HCT116 (cell line): Measurements from ENCODE around the gene SLC15A3. TPM values are rescaled to one million over a fixed set of nuclear protein-coding genes. Genes with fewer than 3 reads are reported as not detected.
A peak's percentile ranks its signal among the peaks of the same experiment; 100 is the strongest.

Experiments
- ATAC-seq: fragments of 200-7000 bp; cut with Tn5 transposase; 2 replicates; pipeline ENCODE4 v1.9.1; 2020; ENCODE audit warnings: mild to moderate bottlenecking, moderate library complexity
- BruUV-seq: library from RNA; stranded (reverse); fragments of 400-500 nt; replicated peaks from 2 replicates; lab custom pipeline; 2021; lab: Mats Ljungman, UMichigan
- CTCF ChIA-PET: fragments of 300-600 bp; sonication (Branson Sonifier 250); formaldehyde crosslinking; loops from one replicate; lab custom pipeline; 2021; ENCODE audit warnings: antibody characterized with exemption; lab: Charles Lee
- POLR2A ChIA-PET: fragments of 300-600, 350-600 bp; sonication (Branson Sonifier 250); formaldehyde crosslinking; loops from one replicate; lab custom pipeline; 2021; ENCODE audit warnings: antibody characterized with exemption; lab: Charles Lee
- RAD21 ChIA-PET, 2 experiments: fragments of 300-600 bp; sonication (Branson Sonifier 250); formaldehyde crosslinking; loops; one replicate each; lab custom pipeline; 2023; ENCODE audit warnings: low total read pairs in 2 of 2; ENCODE audit not compliant: uncharacterized antibody in 2 of 2, unreplicated experiment in 2 of 2, low non-redundant PET in 1 of 2; lab: Charles Lee
- DNase-seq: peaks from one replicate; pipeline ENCODE4 v3.0.0-alpha.2; 2010; ENCODE audit warnings: low read depth, low spot score
- H2AFZ ChIP-seq: fragments of 200-600 bp; shearing (Covaris generic), sonication (generic); 2 replicates; pipeline ENCODE4 v1.6.1; 2017; ENCODE audit warnings: low read depth, mixed run types, mixed read lengths, antibody characterized with exemption, low read length; ENCODE audit not compliant: poor library complexity, severe bottlenecking
- H3K27ac ChIP-seq: 2 replicates; pipeline ENCODE4 v1.5.1; 2012; ENCODE audit warnings: low read depth, low read length
- H3K27me3 ChIP-seq: fragments of 200-600 bp; sonication (generic); 2 replicates; pipeline ENCODE4 v1.6.1; 2016; ENCODE audit warnings: mixed run types, low read length, mixed read lengths; ENCODE audit not compliant: insufficient read depth
- H3K36me3 ChIP-seq, 2 experiments: fragments of 200-500 bp in 1 of 2; fragments of 200-600 bp in 1 of 2; sonication (Bioruptor generic) in 1 of 2; sonication (generic) in 1 of 2; 2 replicates each; pipeline versions ENCODE4 v1.5.1 to v1.6.1; 2014 to 2016; ENCODE audit warnings: low read length in 2 of 2, inconsistent platforms in 1 of 2, mixed read lengths in 1 of 2, mixed run types in 1 of 2; ENCODE audit not compliant: insufficient read depth in 2 of 2, control insufficient read depth in 1 of 2
- H3K4me1 ChIP-seq, 2 experiments: fragments of 200-600 bp in 1 of 2; sonication (generic) in 1 of 2; 2 replicates each; pipeline versions ENCODE4 v1.5.1 to v1.6.1; 2012 to 2017; ENCODE audit warnings: low read length in 2 of 2, inconsistent platforms in 1 of 2, mild to moderate bottlenecking in 1 of 2, mixed read lengths in 1 of 2, mixed run types in 1 of 2, moderate library complexity in 1 of 2; ENCODE audit not compliant: insufficient read depth in 2 of 2, control insufficient read depth in 1 of 2
- H3K4me2 ChIP-seq: fragments of 200-600 bp; sonication (generic); 2 replicates; pipeline ENCODE4 v1.6.1; 2017; ENCODE audit warnings: mixed run types, low read length, mixed read lengths
- H3K4me3 ChIP-seq, 2 experiments: fragments of 200-600 bp in 1 of 2; sonication (generic) in 1 of 2; replicated peaks in 1 of 2; 2 replicates each; pipeline ENCODE4 v1.5.1; 2011 to 2016; ENCODE audit warnings: low read length in 2 of 2, control low read depth in 1 of 2, low read depth in 1 of 2, mild to moderate bottlenecking in 1 of 2, mixed read lengths in 1 of 2, mixed run types in 1 of 2
- H3K79me2 ChIP-seq: fragments of 200-600 bp; sonication (generic); 2 replicates; pipeline ENCODE4 v1.6.1; 2017; ENCODE audit warnings: mild to moderate bottlenecking, mixed run types, low read length, moderate library complexity, mixed read lengths; ENCODE audit not compliant: insufficient read depth
- H3K9ac ChIP-seq: fragments of 200-600 bp; sonication (generic); 2 replicates; pipeline ENCODE4 v1.6.1; 2016; ENCODE audit warnings: low read length, mixed read lengths
- H3K9me2 ChIP-seq: fragments of 200-600 bp; sonication (generic), shearing (Covaris generic); 2 replicates; pipeline ENCODE4 v1.6.1; 2017; ENCODE audit warnings: mixed run types, mild to moderate bottlenecking, moderate library complexity; ENCODE audit not compliant: insufficient read depth
- H3K9me3 ChIP-seq, 2 experiments: fragments of 200-500 bp in 1 of 2; fragments of 200-600 bp in 1 of 2; sonication (Bioruptor generic) in 1 of 2; sonication (generic) in 1 of 2; 2 replicates each; pipeline ENCODE4 v1.6.1; 2014 to 2017; ENCODE audit warnings: low read length in 2 of 2, mixed read lengths in 2 of 2, inconsistent platforms in 1 of 2, low read depth in 1 of 2, mild to moderate bottlenecking in 1 of 2, mixed run types in 1 of 2, moderate library complexity in 1 of 2; ENCODE audit not compliant: control insufficient read depth in 1 of 2, insufficient read depth in 1 of 2
- H4K20me1 ChIP-seq: fragments of 200-600 bp; sonication (generic), shearing (Covaris generic); 2 replicates; pipeline ENCODE4 v1.6.1; 2017; ENCODE audit warnings: mixed run types, mild to moderate bottlenecking, moderate library complexity; ENCODE audit not compliant: insufficient read depth
- CBX3 ChIP-seq: IDR thresholded peaks from 2 replicates; pipeline ENCODE4 v1.6.1; 2012; ENCODE audit warnings: low read depth
- CEBPB ChIP-seq: IDR thresholded peaks from 2 replicates; pipeline ENCODE4 v1.6.1; 2012; ENCODE audit warnings: low read depth
- CTCF ChIP-seq, 3 experiments: fragments of 200-600 bp in 1 of 3; sonication (generic) in 1 of 3; IDR thresholded peaks in 2 of 3; conservative IDR thresholded peaks in 1 of 3; 2 replicates each; pipeline ENCODE4 v1.5.1; 2012 to 2017; ENCODE audit warnings: low read depth in 2 of 3, low read length in 2 of 3, antibody characterized with exemption in 1 of 3, borderline replicate concordance in 1 of 3, control low read depth in 1 of 3, mild to moderate bottlenecking in 1 of 3, mixed read lengths in 1 of 3, mixed run types in 1 of 3, moderate library complexity in 1 of 3; ENCODE audit not compliant: insufficient read depth in 1 of 3
- EZH2phosphoT487 ChIP-seq: fragments of 200-600 bp; IDR thresholded peaks from 2 replicates; pipeline ENCODE4 v1.6.1; 2018; ENCODE audit warnings: antibody characterized with exemption, borderline replicate concordance
- FOSL1 ChIP-seq: IDR thresholded peaks from 2 replicates; pipeline ENCODE4 v1.6.1; 2012; ENCODE audit warnings: low read depth
- MAX ChIP-seq: IDR thresholded peaks from 2 replicates; pipeline ENCODE4 v1.6.1; 2012
- POLR2A ChIP-seq: IDR thresholded peaks from 2 replicates; pipeline ENCODE4 v1.7.0; 2011; ENCODE audit warnings: borderline replicate concordance; ENCODE audit not compliant: insufficient read depth, insufficient read length; ENCODE audit errors: extremely low read depth
- RAD21 ChIP-seq: IDR thresholded peaks from 2 replicates; pipeline ENCODE4 v1.6.1; 2012; ENCODE audit warnings: low read depth, mild to moderate bottlenecking
- SIN3A ChIP-seq: IDR thresholded peaks from 2 replicates; pipeline ENCODE4 v1.6.1; 2012; ENCODE audit warnings: low read depth
- SP1 ChIP-seq: IDR thresholded peaks from 2 replicates; pipeline ENCODE4 v1.6.1; 2012; ENCODE audit warnings: low read depth
- ZBTB33 ChIP-seq: IDR thresholded peaks from 2 replicates; pipeline ENCODE4 v1.6.1; 2011; ENCODE audit warnings: mild to moderate bottlenecking, low read length, moderate library complexity; ENCODE audit not compliant: insufficient replicate concordance; ENCODE audit errors: extremely low read depth
- ZFX ChIP-seq: fragments of 450-650 bp; IDR thresholded peaks from 2 replicates; pipeline ENCODE4 v1.6.1; 2017
- intact Hi-C: fragments of 100-400 bp; cut with micrococcal nuclease; formaldehyde crosslinking; loops from 2 replicates; pipeline ENCODE4 v1.10.0; 2022
- total RNA-seq: library from RNA; stranded (reverse); gene quantifications from one replicate; pipeline ENCODE4 v1.2.1, GENCODE V29; 2021; ENCODE audit not compliant: unreplicated experiment

SLC15A3 gene
- total RNA-seq, 1 experiment from 2014 or later, result not detected

- POLR2A ChIA-PET, result interaction anchor here (0.7 to 1.2 kb wide), 3 partner anchors 9 to 448 kb away, joined by 3 to 6 read pairs (median 3); partner anchors contain the start of gene CYB561A3
- RAD21 ChIA-PET, result no interaction called here
- Histone ChIP-seq H3K27me3 (no peaks in the 10 kb centered on the region), H4K20me1 (no peaks in the 10 kb centered on the region; the same call in 1 of the 2 replicates), H3K79me2 (peaks cover 48% of the 10 kb centered on the region), H2AFZ (peak within 1 kb of the TSS; percentile 79), H3K27ac (peak within 1 kb of the TSS; percentile 61), H3K9ac (peak within 1 kb of the TSS; percentile 73), H3K36me3 (peaks cover 0 to 3% of the 10 kb centered on the region in 2 experiments; a peak in 1 of 4 replicates), H3K4me1 (peaks cover 23 to 60% of the 10 kb centered on the region in 2 experiments), H3K9me3 (no peaks in the 10 kb centered on the region), H3K4me3 (peak within 1 kb of the TSS; percentile 61 to 67), H3K4me2 (peak within 1 kb of the TSS; percentile 89), H3K9me2 (no peaks in the 10 kb centered on the region)
- BruUV-seq, result no TSS peak
- ATAC-seq, result peak; percentile 77
- CTCF ChIA-PET, result interaction anchor here (0.6 to 1.7 kb wide), 6 partner anchors 10 to 216 kb away, joined by 3 to 16 read pairs (median 4); no protein-coding TSS in a partner anchor
- peak; percentile 73 for DNase-seq
- TF ChIP-seq CBX3 (peak; percentile 88), CEBPB (no peak), EZH2phosphoT487 (no peak), CTCF (IDR thresholded peaks at IDR 0.05 in 2 of 3, conservative IDR thresholded peaks at IDR 0.05 in 1 of 3; ENCODE audit: borderline replicate concordance in 1 of 3, insufficient read depth in 1 of 3, low read depth in 2 of 3, low read length in 2 of 3) (no peak), ZBTB33 (no peak), RAD21 (no peak), ZFX (peak; percentile 83), FOSL1 (no peak), POLR2A (peak; percentile 44), SP1 (no peak), MAX (peak; percentile 98), SIN3A (no peak)
- intact Hi-C loops, result loop anchor here (10.0 kb wide), 1 partner anchor 271 kb away; no protein-coding TSS in a partner anchor
These were observed 38.0 kb downstream of the SLC15A3 start, which contains the start of gene TMEM109 for GRCh38 chr11:60913793-60914632. TSS of gene TMEM109 (plus strand) at chr11:60914158. CDS start at chr11:60919694, 5,536 bp downstream.
